AG04449 (cell line): ENCODE data around the gene MTTP.

Experiments used
- CTCF ChIA-PET: fragments of 350-600 bp; formaldehyde crosslinking; extraction: SDS; loops from one replicate; lab custom pipeline; 2021; ENCODE audit warnings: antibody characterized with exemption; lab: Yijun Ruan, JAX
- POLR2A ChIA-PET: fragments of 400-600, 350-600 bp; formaldehyde crosslinking; extraction: SDS; loops from one replicate; lab custom pipeline; 2020; ENCODE audit warnings: antibody characterized with exemption, inconsistent platforms; lab: Yijun Ruan, JAX
- DNase-seq: peaks from one replicate; pipeline ENCODE4 v3.0.0-alpha.2; 2010; ENCODE audit warnings: low read depth, low spot score
- H3K4me3 ChIP-seq: 2 replicates; pipeline ENCODE4 v1.5.1; 2011; ENCODE audit warnings: low read depth, mild to moderate bottlenecking, control low read depth, low read length
- TF ChIP-seq, protein P1 (sequence below): IDR thresholded peaks from one replicate; pipeline ENCODE4 v1.5.1; 2011; ENCODE audit warnings: mild to moderate bottlenecking, moderate library complexity, low read length, control low read depth, inconsistent platforms; ENCODE audit not compliant: insufficient read depth; ENCODE audit errors: missing control alignments

The MTTP gene

DNA sequence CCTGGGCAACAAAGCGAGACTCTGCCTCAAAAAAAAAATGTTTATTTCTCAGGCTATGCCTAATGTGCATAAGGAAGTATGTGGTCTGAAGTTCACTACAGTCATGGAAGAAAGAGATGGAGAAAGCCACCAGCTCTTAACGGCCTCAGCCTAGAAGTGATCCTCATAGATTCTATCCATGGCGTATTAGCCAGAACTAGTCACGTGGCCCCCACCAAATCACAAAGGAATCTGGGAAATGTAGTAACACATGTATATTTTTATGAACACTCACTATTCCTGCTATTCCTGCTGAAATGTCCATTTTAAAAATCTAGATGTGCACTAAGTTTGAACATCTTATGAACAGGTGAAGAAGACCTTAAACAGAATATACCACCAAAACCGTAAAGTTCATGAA lies 33.8 kb downstream of the MTTP start:
- DNase-seq = no peak
- H3K4me3 ChIP-seq = no peak overlapping the region
- ChIA-PET POLR2A (no interaction called here), CTCF (no interaction called here)
- TF ChIP-seq, protein P1, sequence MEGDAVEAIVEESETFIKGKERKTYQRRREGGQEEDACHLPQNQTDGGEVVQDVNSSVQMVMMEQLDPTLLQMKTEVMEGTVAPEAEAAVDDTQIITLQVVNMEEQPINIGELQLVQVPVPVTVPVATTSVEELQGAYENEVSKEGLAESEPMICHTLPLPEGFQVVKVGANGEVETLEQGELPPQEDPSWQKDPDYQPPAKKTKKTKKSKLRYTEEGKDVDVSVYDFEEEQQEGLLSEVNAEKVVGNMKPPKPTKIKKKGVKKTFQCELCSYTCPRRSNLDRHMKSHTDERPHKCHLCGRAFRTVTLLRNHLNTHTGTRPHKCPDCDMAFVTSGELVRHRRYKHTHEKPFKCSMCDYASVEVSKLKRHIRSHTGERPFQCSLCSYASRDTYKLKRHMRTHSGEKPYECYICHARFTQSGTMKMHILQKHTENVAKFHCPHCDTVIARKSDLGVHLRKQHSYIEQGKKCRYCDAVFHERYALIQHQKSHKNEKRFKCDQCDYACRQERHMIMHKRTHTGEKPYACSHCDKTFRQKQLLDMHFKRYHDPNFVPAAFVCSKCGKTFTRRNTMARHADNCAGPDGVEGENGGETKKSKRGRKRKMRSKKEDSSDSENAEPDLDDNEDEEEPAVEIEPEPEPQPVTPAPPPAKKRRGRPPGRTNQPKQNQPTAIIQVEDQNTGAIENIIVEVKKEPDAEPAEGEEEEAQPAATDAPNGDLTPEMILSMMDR = no peak

DNA sequence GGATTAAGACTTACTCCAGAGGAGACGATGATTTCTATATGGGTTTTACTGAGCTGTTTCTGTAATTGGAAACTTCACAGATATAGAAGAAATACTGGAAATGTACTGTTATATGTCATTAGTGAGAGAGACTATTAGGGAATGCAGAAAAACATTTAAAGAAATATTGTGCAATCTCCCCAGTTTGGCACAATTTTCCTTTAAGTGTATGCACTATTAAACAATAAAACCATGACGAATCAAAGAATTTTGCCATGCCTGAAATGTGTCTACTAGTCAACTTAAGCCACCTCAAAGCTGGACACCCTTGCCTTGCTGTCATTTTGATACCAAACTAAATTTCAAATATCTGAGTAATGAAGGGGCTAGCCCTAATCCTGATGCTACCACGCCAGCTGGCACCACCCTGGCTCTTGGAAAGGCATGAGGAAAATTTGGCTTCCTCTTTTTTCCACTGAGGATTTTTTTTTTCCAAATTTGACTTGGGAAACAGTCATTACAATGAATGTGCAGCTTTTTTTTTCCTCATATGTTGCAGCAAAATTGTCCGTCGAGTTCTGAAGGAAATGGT lies 36.1 kb downstream of the MTTP start:
- ChIA-PET POLR2A (no interaction called here), CTCF (no interaction called here)
- TF ChIP-seq, protein P1 = no peak
- H3K4me3 ChIP-seq = no peak overlapping the region
- no peak for DNase-seq

DNA sequence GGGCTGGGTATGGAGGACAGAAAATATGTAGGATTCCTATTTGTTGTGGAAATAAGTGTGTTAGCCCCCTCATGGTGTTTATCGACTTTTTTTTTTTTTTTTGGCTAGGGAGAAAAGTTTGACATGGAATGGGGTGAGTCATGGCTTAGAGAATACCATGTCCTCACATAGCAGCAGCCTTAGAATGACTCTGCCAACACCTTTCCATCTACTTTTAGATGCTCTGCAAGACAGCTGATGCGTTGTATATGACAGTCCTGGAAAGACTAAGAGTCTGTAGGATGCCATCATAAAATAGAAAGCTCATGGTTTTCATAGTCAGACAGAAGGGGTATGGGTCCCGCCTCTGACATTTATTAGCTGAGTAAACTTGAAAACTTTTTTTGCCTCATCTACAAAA lies 37.7 kb downstream of the MTTP start:
- H3K4me3 ChIP-seq = no peak overlapping the region
- no peak for DNase-seq
- CTCF ChIA-PET = no interaction called here
- POLR2A ChIA-PET = no interaction called here
- TF ChIP-seq, protein P1 = no peak

DNA sequence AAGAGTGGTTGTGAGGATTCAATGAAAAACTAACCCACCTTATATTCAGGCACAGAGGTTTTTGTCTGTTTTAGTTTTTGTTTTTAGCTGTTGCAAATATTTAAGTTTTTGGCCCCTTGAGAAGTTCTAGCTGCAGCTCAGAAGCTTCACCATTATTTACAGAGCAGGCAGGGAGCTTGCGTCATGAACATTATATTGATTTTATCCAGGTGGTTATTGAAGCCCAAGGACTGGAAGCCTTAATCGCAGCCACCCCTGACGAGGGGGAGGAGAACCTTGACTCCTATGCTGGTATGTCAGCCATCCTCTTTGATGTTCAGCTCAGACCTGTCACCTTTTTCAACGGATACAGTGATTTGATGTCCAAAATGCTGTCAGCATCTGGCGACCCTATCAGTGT lies 38.1 kb downstream of the MTTP start:
- no peak overlapping the region for H3K4me3 ChIP-seq
- ChIA-PET CTCF (no interaction called here), POLR2A (no interaction called here)
- DNase-seq = no peak
- TF ChIP-seq, protein P1 = no peak

DNA sequence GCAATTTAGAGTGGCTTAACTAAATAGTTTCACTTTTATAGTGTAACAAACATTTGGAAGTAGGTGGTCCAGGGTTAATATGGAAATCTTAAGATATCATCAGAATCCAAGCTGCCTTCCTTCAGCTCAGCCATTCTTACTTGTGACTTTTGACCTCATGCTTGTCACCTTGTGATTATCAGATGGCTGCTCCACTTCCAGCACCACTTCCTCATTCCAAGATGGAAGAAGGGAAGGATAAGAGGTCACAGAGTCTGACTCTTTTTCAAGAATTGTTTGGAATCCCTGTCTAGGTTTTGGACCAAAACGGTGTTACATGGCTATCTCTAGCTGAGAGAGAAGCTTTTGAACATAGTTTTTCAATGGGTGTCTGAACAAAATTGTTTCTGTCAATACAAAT lies 39.9 kb downstream of the MTTP start:
- CTCF ChIA-PET = no interaction called here

DNA sequence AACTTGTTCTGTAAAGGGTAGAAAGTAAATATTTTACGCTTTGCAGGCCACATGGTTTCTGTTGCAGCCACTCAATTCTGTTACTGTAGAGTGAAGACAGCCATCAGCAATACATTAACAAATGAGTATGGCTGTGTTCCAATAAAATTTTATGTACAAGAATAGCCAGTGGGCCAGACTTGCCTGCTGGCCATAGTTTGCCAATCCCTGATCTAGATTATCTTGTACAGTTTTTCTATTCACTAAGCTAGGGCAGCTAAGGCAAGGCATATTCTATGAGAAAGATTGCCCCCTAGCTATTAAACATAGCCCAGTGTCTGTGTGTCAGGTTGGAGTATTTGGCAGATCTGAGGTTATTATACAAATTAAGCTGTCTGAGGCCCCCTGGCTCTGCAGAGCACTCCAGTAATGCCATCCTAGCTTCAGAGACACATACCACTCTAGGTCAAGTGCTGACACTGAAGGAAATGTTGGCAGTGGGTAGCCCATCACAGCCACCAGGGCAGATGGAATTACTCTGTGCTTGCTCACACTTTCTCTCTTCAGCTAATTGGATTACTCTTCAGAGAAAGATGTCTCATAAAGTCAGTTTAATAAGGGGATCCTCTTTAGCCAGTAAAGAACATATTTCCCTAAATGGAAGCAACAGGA lies 40.7 kb downstream of the MTTP start:
- TF ChIP-seq, protein P1 = no peak
- no peak overlapping the region for H3K4me3 ChIP-seq
- DNase-seq = no peak
- CTCF ChIA-PET = interaction anchor here (1.1 kb wide), 1 partner anchor 12 kb away, joined by 3 read pairs; no protein-coding TSS in a partner anchor
- POLR2A ChIA-PET = no interaction called here

More for the DNA sequence above, 39.9 kb downstream of the MTTP start:
- DNase-seq = no peak
- TF ChIP-seq, protein P1 = no peak
- POLR2A ChIA-PET = no interaction called here
- no peak overlapping the region for H3K4me3 ChIP-seq
